IgD-negative memory B cell (primary cell): ENCODE results near the gene UST. TPM values are rescaled to one million over a fixed set of nuclear protein-coding genes. Genes with fewer than 3 reads are reported as not detected.

ENCODE experiments used
- H3K27ac Mint-ChIP-seq, 3 donors: one replicate each; pipeline ENCODE4 v1.8.0; 2020 to 2022; ENCODE audit warnings: mild to moderate bottlenecking in 3 of 3, mixed read lengths in 3 of 3, moderate library complexity in 1 of 3
- H3K27me3 Mint-ChIP-seq: one replicate; pipeline ENCODE4 v1.8.0; 2021; ENCODE audit warnings: mixed read lengths
- H3K36me3 Mint-ChIP-seq: one replicate; pipeline ENCODE4 v1.8.0; 2020; ENCODE audit warnings: mild to moderate bottlenecking, mixed read lengths
- H3K4me1 Mint-ChIP-seq, 3 donors: one replicate each; pipeline ENCODE4 v1.8.0; 2020 to 2022; ENCODE audit warnings: mixed read lengths in 3 of 3, mild to moderate bottlenecking in 1 of 3
- H3K4me3 Mint-ChIP-seq, 4 donors: one replicate each; pipeline ENCODE4 v1.8.0; 2020 to 2022; ENCODE audit warnings: mild to moderate bottlenecking in 4 of 4, mixed read lengths in 4 of 4, moderate library complexity in 3 of 4
- H3K9me3 Mint-ChIP-seq, 3 donors: one replicate each; pipeline ENCODE4 v1.8.0; 2020 to 2021; ENCODE audit warnings: mixed read lengths in 3 of 3, mild to moderate bottlenecking in 1 of 3
- polyA plus RNA-seq: library from polyadenylated mRNA; unstranded; fragments of 300-500 nt; fragmentation: Illumina TruSeq; gene quantifications from one replicate; pipeline ENCODE4 v1.2.3, GENCODE V29; 2021

The UST gene
- polyA plus RNA-seq: 1.3 TPM

- H3K4me3 Mint-ChIP-seq: peak within 1 kb of the TSS; percentile 90 to 99 (median 97)
- H3K9me3 Mint-ChIP-seq: no peaks in the 10 kb centered on the region
- peaks cover 30 to 35% (median 30%) of the 10 kb centered on the region in 3 donors for H3K4me1 Mint-ChIP-seq
- no peaks in the 10 kb centered on the region for H3K36me3 Mint-ChIP-seq
- H3K27me3 Mint-ChIP-seq: peaks cover 4% of the 10 kb centered on the region
- peak within 1 kb of the TSS; percentile 94 to 99 (median 97) for H3K27ac Mint-ChIP-seq
Observed at GRCh38 chr6:148746363-148747144, at the start of gene UST. TSS of gene UST (plus strand) at chr6:148747030. CDS start at chr6:148747431, 401 bp downstream.

GRCh38 chr6:148697895-148698440 is 48.9 kb upstream of the UST start:
- no peaks in the 10 kb centered on the region for H3K36me3 Mint-ChIP-seq
- no peaks in the 10 kb centered on the region for H3K27me3 Mint-ChIP-seq
- H3K27ac Mint-ChIP-seq: no peak overlapping the region
- peaks cover 16 to 36% (median 27%) of the 10 kb centered on the region in 3 donors for H3K4me1 Mint-ChIP-seq
- H3K9me3 Mint-ChIP-seq: peaks cover 0 to 5% (median 0%) of the 10 kb centered on the region in 3 donors
- H3K4me3 Mint-ChIP-seq: peak overlapping the region in 1 of 4 donors; percentile 72

- Mint-ChIP-seq H3K9me3 (peaks cover 0 to 4% (median 0%) of the 10 kb centered on the region in 3 donors), H3K4me1 (peaks cover 13 to 31% (median 23%) of the 10 kb centered on the region in 3 donors), H3K27ac (no peak overlapping the region), H3K4me3 (no peak overlapping the region), H3K36me3 (no peaks in the 10 kb centered on the region), H3K27me3 (no peaks in the 10 kb centered on the region)
Observed at GRCh38 chr6:148698671-148699180, 48.1 kb upstream of the UST start.

GRCh38 chr6:148700047-148700715 is 46.6 kb upstream of the UST start:
- Mint-ChIP-seq H3K4me3 (peak overlapping the region in 3 of 4 donors; percentile 75 to 96 (median 92)), H3K27ac (peak overlapping the region in 2 of 3 donors; percentile 26 to 94), H3K9me3 (peaks cover 0 to 3% (median 0%) of the 10 kb centered on the region in 3 donors), H3K4me1 (peaks cover 8 to 18% (median 8%) of the 10 kb centered on the region in 3 donors), H3K36me3 (no peaks in the 10 kb centered on the region), H3K27me3 (no peaks in the 10 kb centered on the region)

- peaks cover 0 to 3% (median 0%) of the 10 kb centered on the region in 3 donors for H3K9me3 Mint-ChIP-seq
- H3K4me1 Mint-ChIP-seq: peaks cover 7 to 15% (median 8%) of the 10 kb centered on the region in 3 donors
- H3K36me3 Mint-ChIP-seq: no peaks in the 10 kb centered on the region
- no peaks in the 10 kb centered on the region for H3K27me3 Mint-ChIP-seq
- H3K27ac Mint-ChIP-seq: peak overlapping the region; percentile 26 to 94 (median 42)
- H3K4me3 Mint-ChIP-seq: peak overlapping the region; percentile 75 to 96 (median 87)
Observed at GRCh38 chr6:148700741-148701311, 46.0 kb upstream of the UST start.

GRCh38 chr6:148701375-148701774 is 45.5 kb upstream of the UST start:
- Mint-ChIP-seq H3K36me3 (no peaks in the 10 kb centered on the region), H3K27ac (peak overlapping the region; percentile 26 to 94 (median 42)), H3K27me3 (no peaks in the 10 kb centered on the region), H3K9me3 (peaks cover 0 to 3% (median 0%) of the 10 kb centered on the region in 3 donors), H3K4me3 (peak overlapping the region; percentile 75 to 96 (median 87)), H3K4me1 (peaks cover 7 to 15% (median 8%) of the 10 kb centered on the region in 3 donors)

- Mint-ChIP-seq H3K27me3 (no peaks in the 10 kb centered on the region), H3K4me3 (no peak overlapping the region), H3K36me3 (no peaks in the 10 kb centered on the region), H3K4me1 (peaks cover 7 to 15% (median 8%) of the 10 kb centered on the region in 3 donors), H3K27ac (no peak overlapping the region), H3K9me3 (peaks cover 0 to 3% (median 0%) of the 10 kb centered on the region in 3 donors)
Observed at GRCh38 chr6:148703900-148704299, 42.9 kb upstream of the UST start.

- peaks cover 7 to 15% (median 8%) of the 10 kb centered on the region in 3 donors for H3K4me1 Mint-ChIP-seq
- no peaks in the 10 kb centered on the region for H3K36me3 Mint-ChIP-seq
- peaks cover 0 to 3% (median 0%) of the 10 kb centered on the region in 3 donors for H3K9me3 Mint-ChIP-seq
- H3K27ac Mint-ChIP-seq: peak overlapping the region in 1 of 3 donors; percentile 25
- no peak overlapping the region for H3K4me3 Mint-ChIP-seq
- no peaks in the 10 kb centered on the region for H3K27me3 Mint-ChIP-seq
Observed at GRCh38 chr6:148704400-148705246, 42.2 kb upstream of the UST start.

- Mint-ChIP-seq H3K27ac (no peak overlapping the region), H3K36me3 (no peaks in the 10 kb centered on the region), H3K9me3 (peaks cover 0 to 10% (median 0%) of the 10 kb centered on the region in 3 donors), H3K4me1 (no peaks in the 10 kb centered on the region), H3K4me3 (no peak overlapping the region), H3K27me3 (no peaks in the 10 kb centered on the region)
Observed at GRCh38 chr6:148708707-148709106, 38.1 kb upstream of the UST start.

GRCh38 chr6:148709577-148709976 is 37.3 kb upstream of the UST start:
- H3K9me3 Mint-ChIP-seq: peaks cover 0 to 11% (median 0%) of the 10 kb centered on the region in 3 donors
- no peaks in the 10 kb centered on the region for H3K36me3 Mint-ChIP-seq
- no peak overlapping the region for H3K27ac Mint-ChIP-seq
- H3K4me1 Mint-ChIP-seq: peaks cover 0 to 1% (median 0%) of the 10 kb centered on the region in 3 donors
- H3K4me3 Mint-ChIP-seq: no peak overlapping the region
- H3K27me3 Mint-ChIP-seq: no peaks in the 10 kb centered on the region

GRCh38 chr6:148711833-148712654 is 34.8 kb upstream of the UST start:
- peaks cover 0 to 1% (median 0%) of the 10 kb centered on the region in 3 donors for H3K4me1 Mint-ChIP-seq
- H3K27me3 Mint-ChIP-seq: no peaks in the 10 kb centered on the region
- H3K9me3 Mint-ChIP-seq: peaks cover 0 to 14% (median 2%) of the 10 kb centered on the region in 3 donors
- H3K27ac Mint-ChIP-seq: no peak overlapping the region
- peaks cover 2% of the 10 kb centered on the region for H3K36me3 Mint-ChIP-seq
- H3K4me3 Mint-ChIP-seq: no peak overlapping the region

GRCh38 chr6:148713033-148713738 is 33.6 kb upstream of the UST start:
- peaks cover 0 to 14% (median 2%) of the 10 kb centered on the region in 3 donors for H3K9me3 Mint-ChIP-seq
- H3K27ac Mint-ChIP-seq: no peak overlapping the region
- no peaks in the 10 kb centered on the region for H3K27me3 Mint-ChIP-seq
- H3K4me3 Mint-ChIP-seq: no peak overlapping the region
- peaks cover 2% of the 10 kb centered on the region for H3K36me3 Mint-ChIP-seq
- peaks cover 0 to 1% (median 0%) of the 10 kb centered on the region in 3 donors for H3K4me1 Mint-ChIP-seq

GRCh38 chr6:148713921-148714320 is 32.9 kb upstream of the UST start:
- Mint-ChIP-seq H3K36me3 (peaks cover 2% of the 10 kb centered on the region), H3K9me3 (peaks cover 0 to 14% (median 2%) of the 10 kb centered on the region in 3 donors), H3K27ac (no peak overlapping the region), H3K27me3 (peaks cover 1% of the 10 kb centered on the region), H3K4me1 (peaks cover 0 to 1% (median 0%) of the 10 kb centered on the region in 3 donors), H3K4me3 (no peak overlapping the region)
